GM10266 (cell line): ENCODE data around the gene POM121C.
"Not testable (repeated sequence)": the region's sequence is repeated elsewhere in the genome, so short reads cannot be mapped to it uniquely, and the experiment has no call there.

Experiments
- DNase-seq: peaks from one replicate; pipeline ENCODE4 v3.0.0; 2012; ENCODE audit errors: extremely low spot score

POM121C gene

GRCh38 chr7:75404663-75405062 lies 81.4 kb downstream of the POM121C start:
- DNase-seq, result not testable (repeated sequence)

DNA sequence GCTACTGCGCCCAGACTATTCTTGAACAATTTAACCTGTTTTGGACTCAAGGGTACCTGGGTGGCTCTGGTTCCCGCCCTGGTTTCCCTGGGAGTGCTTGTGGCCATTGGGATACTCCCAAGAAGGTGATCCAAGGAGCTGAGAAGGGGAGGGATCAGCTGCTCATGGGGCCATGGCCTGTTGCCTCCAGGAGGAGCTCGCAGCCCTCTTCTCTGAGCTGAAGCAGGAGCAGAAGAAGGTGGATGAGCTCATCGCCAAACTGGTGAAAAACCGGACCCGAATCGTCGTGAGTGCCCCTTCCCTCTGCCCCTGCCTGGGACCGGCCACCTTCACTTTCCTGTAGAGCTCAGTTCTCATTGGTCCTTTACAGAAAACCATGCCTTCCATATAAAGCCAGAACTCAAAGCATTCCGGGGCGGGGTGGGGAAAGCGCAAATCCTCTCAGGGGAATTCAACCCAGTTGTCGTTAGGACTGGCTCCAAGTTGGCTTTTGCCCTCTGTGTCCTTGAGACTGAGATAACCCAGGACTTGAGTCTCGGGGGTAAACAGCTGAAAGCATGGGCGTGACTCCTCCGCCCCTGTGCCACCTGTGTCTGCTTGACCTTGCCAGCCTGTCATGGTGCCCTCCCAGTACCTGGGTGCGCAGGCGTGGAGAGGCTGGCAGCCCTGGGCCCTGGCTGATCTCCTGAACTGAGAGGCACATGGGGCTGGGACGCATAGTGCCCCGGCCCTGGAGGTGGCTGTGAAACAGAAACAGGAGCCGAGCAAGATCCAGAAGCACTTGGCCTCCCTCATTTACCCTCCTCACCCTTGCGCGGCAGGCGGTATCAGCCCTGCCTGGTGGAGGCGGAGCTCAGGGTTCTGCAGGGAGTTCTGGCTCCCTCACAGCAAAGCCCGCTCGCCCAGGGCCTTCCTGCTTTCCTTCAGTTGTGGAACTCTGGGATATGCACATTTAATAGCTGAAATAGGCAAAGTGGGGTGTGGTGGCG lies 82.3 kb downstream of the POM121C start:
- not testable (repeated sequence) for DNase-seq

GRCh38 chr7:75400575-75400974 lies 85.5 kb downstream of the POM121C start:
- not testable (repeated sequence) for DNase-seq

DNA sequence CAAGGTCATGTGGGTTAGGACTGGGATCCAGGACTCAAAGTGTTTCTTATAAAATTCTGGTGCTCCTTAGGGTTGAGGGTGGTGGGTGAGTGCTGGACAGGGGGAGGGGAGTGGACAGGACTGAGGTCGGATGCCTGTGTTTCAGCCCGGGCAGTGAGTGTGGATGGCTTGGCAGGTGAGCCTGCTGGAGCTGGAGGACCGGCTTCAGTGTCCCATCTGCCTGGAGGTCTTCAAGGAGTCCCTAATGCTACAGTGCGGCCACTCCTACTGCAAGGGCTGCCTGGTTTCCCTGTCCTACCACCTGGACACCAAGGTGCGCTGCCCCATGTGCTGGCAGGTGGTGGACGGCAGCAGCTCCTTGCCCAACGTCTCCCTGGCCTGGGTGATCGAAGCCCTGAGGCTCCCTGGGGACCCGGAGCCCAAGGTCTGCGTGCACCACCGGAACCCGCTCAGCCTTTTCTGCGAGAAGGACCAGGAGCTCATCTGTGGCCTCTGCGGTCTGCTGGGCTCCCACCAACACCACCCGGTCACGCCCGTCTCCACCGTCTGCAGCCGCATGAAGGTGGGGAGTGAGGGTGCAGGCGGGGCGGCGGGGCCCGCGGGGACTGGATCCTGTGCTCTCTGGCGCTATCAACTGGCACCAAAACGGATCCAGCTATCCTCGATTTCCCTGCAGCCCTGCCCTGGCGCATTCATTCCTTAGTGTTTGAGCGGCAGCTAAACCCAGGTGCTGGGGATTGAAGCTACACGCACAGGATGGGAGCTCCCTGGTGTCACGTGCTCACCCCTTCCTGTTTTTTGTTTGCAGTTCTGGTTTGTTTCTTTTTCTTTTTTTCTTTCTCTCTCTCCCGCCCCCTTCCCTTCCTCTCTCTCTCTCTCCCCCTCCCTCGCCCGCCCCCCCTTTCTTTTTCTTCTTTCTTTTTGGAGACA lies 87.1 kb downstream of the POM121C start:
- not testable (repeated sequence) for DNase-seq

DNA sequence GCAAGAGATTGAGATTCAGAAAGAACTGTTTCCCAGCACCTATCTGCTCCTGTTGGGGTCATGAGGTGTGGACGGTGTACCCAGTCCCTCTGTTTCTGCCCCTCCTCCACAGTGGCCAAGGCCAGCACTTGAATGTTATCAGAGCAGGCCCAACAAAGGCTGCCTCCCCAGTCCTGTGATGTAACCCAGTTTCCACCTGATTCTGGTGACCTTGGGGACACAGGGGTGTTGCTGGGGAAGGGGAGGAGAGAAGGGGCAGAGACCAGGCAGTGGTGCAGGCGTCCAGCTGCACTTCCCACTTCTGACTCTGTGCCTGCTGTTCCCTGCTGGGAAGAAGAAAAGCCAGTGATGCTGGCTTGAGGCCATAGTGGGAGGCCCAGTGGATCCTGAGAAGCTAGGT lies 88.2 kb downstream of the POM121C start:
- DNase-seq, result not testable (repeated sequence)

DNA sequence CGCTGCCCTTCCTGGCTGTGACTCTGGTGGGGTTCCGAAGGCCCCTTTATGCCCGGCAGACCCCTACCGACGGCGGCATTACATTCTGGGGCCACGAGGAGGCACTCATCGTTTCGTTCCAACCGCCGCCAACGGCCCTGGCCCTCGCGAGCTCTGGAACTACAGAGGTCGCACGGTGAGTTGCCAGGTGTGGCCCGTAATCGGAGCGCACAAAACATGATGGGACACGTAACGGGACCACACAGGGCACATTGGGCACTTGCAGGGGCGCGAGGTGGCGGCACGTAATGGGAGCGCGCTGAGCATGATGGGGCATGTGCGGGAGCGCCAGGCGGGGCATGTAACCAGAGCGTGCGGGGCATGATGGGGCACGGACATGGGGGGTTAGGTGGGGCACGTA lies 90.8 kb downstream of the POM121C start, which contains the start of gene TRIM73:
Gene TRIM73, plus strand, starts transcription at position 301 of the 400 bp plus-strand sequence. CDS start 3,305 bp downstream, outside the sequence.
- DNase-seq, result not testable (repeated sequence)

- DNase-seq, result not testable (repeated sequence)
These were observed 92.9 kb downstream of the POM121C start for GRCh38 chr7:75393194-75393593.

DNA sequence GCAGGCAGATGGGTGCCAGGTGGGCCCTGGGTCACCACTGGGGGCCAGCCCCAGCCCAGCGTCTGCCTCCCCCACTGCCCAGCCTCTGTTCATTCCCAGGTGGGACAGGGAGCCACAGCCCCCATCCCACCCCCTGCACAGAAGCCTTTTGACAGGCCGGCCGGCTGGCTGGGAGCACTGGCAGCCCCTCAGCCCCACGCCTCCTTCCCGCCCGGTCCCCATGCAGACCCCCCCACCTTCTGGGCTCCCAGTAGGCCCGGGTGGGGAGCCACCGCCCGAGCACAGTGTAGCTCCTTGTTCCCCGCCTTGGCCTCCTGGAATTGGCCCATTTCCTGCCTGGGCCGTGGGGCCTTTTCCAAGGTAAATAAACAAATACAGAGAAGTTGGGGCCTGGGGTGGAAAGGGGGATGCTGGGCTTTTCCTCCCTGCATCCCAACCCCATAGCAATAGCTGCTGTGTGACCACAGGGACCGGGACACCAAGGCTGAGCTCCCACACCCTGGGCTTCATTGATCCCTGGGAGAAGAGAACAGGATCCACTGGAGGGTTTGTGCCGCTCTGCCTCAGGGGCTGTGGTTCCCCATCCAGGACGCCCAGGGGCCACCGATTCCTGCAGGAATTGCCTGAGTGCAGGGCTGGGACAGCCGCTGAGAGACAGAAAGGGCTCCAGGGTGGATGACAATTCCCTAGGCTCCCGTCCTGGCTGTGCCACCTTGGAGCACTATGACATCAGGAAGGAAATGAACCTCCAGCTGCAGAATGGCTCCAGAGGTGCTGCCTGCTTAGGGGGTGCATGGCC lies 111.4 kb downstream of the POM121C start:
- DNase-seq, result not testable (repeated sequence)

GRCh38 chr7:75374144-75374518 lies 112.0 kb downstream of the POM121C start:
- DNase-seq, result not testable (repeated sequence)

DNA sequence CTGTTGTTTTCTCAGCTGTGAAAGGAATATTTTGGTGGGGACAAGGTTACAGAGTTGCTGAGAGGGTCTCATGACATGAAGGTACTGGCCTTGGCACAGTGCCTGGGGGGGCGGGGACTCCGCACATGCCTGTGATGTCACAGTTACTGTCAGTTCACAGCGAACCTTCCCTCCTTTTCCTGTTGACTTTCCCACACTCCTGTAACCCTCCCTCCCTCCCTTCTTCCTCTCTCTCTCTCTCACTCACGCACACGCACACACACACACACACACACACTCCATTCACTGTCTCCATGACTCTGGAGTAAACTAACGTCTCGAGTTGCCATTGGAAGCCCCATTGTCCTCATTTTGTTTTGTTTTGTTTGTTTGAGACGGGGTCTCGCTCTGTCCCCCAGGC lies 118.8 kb downstream of the POM121C start:
- not testable (repeated sequence) for DNase-seq
